T follicular helper cell (primary cell): ENCODE measurements around the gene CD226.
A peak's percentile ranks its signal among the peaks of the same experiment; 100 is the strongest.
"Not testable (repeated sequence)": the region's sequence is repeated elsewhere in the genome, so short reads cannot be mapped to it uniquely, and the experiment has no call there.

Experiments used
- DNase-seq: peaks from one replicate; pipeline ENCODE4 v3.0.0-alpha.2; 2020; ENCODE audit warnings: low read depth

Gene CD226

DNA sequence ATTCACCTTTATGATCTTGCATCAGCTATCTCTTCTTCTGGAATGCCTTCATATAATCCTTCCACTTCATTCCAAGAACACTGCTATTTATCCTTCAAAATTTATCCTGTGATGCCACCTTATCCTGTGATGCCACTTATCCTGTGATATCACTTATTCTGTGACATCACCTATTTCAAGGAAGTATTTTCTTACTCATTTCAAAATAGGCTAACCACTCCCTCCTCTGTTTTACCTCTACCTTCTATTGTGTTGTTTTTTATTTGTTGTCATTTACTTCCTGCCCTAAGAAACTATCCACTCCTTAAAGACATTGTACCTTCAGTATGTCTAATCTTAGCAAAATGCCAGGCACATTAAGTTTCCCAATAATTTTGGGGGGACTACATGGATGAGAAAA lies 38.8 kb downstream of the CD226 start:
- no peak for DNase-seq

DNA sequence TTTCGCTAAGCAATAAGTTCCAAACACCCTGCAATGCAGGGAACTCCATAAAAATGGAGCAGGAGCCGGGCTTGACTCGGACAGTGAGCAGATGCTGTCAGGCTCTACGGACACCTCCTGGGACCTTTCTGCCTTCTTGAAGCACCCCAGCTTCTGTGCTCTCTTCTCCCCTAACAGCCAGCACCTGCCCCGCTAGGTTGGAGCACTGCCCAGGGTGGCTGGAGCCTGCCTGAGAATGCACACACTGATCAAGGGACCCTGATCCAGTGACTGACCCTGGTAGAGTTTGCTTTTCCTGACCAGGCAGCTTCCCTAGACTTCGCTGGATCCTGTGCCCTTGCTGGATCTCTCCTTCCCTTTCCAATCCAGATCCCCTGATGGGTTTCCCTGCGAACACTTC lies 40.9 kb downstream of the CD226 start:
- DNase-seq: no peak

DNA sequence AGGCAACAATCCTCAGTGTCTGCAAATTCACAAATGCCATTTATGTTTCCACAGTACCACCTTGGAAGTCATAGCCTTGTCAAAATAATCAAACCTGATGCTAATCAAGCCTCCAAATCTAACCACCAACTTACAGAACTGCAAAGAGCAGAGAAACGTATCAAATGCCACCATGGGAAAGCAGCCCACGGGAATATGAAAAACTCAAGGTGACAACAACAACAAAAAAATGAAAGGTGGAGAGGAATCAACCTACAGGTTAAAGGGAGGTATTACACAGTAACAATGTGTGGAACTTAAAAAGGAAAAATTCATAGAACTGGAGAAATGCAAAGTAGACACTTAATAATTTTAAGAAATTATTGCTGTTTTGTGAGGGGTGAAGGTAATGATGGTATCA lies 46.7 kb downstream of the CD226 start:
- DNase-seq: no peak

DNA sequence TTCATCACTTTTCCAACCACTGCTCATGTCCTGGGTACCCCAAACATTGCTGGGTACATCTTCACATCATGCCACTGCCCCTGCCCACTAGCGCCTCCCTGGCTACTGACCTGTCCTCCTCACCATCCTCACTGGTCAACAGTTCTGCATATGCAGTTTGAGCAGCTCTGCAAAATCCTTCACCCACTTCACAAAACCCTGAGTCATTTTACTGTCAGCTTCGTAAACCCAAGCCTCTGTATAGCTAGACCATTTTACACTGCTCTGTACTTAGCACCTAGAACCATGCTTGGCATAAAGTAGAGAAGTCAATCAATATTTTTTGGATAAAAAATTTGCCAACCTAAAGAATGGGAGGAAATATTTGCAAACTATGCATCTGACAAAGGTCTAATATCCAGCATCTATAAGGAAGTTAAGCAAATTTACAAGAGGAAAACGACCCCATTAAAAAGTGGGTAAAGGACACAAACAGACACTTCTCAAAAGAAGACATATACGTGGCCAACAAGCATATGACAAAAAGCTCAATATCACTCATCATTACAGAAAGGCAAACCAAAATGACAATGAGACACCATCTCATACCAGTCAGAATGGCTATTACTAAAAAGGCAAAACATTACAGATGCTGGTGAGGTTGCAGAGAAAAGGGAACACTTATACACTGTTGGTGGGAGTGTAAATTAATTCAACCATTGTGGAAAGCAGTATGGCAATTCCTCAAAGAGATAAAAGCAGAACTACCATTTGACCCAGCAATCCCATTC lies 48.3 kb downstream of the CD226 start:
- DNase-seq: not testable (repeated sequence)

DNA sequence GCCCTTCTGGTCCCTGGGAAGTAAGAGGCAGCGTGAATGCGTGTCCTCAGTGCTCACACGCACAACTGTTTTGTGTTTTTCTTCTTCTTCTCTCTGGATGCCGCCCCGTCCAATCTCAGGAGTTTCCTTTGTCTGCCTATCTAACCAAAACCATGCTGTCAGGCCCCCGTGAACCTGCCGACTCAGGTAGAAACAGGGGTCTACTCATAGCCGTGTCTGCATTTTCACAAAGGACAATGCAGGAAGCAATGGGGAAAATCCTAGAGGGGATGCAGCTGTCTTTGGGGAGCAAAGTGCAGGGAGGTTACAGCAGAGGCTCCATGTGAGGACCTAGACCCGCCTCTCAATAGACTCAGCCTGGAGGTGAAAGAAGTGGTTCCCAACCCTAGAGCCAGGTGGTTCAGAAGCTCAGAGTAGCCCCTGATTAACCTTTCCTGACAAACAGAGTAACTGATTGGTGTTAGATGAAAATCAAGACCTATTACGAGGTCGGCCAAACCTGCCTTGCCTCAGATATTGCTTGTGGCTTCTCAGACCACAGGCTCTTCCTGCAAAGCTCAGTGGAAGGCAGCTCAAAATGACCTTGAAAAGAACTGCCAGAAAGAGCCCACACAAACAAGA lies 49.3 kb downstream of the CD226 start:
- DNase-seq: no peak

DNA sequence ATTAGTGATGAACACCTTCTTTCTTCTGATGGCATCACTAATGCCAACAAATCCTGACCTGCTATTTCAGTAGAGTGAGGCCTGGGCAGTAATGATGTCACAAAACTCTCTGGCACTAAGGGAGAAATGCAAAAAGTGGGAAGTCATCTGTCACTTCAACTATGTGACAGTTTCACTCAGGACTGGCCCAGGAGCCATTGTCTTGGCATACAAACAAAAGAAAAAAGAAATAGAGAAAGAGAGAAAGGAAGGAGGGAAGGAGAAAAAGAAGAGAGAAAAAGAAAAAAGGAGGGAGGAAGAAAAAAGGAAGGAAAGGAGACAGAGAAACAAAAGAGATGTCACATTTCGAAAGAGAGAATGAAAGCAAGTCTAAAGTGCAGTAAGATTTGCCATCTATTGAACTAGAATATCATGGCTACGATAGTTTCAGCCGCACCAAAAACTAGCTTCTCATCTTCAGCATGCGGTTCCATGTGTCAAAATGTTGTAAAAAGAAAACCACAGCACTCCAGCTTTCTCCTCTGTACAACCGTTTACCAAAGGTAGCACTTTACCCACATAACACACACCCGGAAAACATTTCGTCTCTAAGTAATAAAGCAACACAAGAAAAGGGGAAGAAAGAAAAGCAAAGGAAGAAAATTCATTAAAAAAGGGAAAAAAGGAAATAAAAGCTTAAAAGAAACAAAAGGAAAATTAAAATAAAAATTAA lies 50.1 kb downstream of the CD226 start:
- DNase-seq: no peak

DNA sequence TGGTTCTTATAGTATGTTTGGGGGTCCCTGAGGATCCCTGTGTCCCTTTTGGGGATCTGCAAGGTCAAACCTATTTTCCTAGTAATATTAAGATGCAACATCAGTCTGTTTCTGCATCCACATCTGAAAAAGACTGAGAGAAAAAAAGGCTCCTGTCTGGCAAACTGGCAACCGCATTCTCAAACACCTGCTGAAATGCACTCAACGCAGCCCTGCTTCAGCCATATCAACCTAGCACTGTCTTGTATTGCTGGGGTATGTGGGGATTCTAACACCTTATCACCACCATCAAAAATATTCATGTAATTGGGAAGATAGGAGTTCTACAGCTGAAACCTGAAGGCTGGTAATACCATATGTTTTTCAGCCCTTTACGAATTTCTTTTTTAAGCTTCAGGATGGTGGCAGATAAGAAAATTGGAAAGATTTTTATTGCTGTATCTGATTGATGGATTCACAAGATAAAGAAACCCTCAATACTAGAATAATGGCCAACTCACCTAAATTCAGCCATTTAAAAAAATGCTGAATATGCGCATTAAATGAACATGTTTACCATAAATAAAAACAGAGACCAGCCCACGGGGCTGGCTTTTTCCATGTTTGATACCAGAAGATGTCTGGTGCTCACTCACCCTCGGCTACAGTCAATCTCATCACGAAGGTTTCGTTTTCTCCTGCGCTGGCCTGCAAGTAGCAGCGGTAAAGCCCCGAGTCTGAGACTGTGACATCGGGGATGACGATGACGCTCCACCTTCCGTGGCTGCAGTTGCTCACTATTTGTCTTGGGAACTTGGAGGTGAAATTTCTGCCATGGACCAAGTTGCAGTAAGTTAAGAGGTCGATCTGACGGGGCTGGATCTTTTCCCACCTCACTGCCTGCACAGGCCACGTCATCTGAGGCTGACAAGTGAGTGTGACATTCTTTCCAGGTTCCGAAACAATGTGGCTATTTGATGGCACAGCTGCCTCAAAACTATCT lies 52.3 kb downstream of the CD226 start:
- DNase-seq: no peak

DNA sequence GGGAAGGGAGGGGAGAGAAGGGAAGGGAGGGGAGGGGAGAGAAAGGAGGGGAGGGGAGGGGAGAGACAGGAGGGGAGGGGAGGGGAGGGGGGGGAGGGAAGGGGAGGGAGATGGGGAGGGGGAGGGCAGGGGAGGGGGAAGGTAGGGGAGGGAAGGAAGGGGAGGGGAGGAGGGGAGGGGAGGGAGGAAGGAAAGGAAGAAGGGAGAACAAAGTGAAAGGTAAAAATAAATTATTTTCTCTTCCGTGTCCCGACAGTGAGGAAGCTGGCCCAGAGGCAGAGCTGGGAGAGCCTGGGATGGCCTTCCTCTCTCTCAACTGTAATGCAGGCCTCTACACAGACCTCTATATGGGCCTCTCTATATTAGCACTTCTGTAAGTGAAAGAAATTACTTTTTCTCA lies 53.2 kb downstream of the CD226 start:
- DNase-seq: no peak

DNA sequence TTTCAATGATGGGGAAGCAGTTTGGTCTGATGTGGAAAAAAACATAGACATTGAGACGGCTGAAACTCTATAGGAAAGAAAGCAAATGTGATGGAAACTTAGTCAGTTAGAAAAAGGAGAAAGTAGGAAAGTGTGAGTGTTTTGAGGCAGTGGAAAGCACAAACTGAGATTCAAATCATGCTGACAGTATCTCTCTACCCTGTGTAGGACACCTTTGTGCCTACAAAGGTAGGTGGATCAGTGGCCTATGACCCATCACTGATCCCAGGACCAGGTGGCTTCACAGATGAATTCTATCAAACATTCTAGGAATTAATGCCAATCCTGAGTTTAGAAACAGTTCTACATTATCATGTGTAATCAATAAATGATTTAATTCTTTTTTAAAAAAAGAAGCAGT lies 57.1 kb downstream of the CD226 start:
- no peak for DNase-seq

DNA sequence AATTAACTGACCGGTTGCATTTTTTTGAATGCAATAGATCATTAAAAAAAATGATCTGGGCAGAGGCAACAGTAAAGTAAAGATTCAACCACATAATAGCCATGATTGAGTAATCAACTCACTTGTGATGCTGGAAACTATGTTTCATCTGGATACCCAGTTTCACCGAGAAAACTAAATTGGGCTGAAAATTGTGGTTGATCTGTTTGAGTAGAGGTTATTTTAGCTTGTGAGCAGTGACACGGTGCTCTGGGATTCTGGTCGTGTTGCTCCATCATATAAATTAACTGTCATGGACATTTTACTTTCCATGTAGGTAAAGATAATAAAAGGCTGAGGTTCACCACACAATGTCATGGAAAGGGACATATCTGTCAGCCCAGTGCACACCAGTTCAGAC lies 58.7 kb downstream of the CD226 start:
- DNase-seq: no peak

DNA sequence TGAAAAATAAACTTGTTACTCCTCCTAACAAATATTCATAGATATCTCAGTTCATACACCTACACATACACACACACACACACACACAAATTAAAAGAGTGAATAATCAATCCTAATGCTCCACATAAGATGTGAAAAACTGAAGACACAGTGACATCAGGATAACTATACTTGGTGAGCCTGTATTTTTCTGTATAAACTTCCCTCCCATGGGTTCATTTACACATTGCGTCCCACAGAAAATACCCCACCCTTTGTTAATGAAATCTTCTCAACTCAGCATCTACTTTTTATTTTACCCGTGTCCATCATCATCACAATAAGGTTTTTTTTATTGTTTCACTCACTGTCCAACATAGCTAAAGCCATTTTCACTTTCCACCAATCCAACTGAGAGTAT lies 60.4 kb downstream of the CD226 start:
- no peak for DNase-seq

DNA sequence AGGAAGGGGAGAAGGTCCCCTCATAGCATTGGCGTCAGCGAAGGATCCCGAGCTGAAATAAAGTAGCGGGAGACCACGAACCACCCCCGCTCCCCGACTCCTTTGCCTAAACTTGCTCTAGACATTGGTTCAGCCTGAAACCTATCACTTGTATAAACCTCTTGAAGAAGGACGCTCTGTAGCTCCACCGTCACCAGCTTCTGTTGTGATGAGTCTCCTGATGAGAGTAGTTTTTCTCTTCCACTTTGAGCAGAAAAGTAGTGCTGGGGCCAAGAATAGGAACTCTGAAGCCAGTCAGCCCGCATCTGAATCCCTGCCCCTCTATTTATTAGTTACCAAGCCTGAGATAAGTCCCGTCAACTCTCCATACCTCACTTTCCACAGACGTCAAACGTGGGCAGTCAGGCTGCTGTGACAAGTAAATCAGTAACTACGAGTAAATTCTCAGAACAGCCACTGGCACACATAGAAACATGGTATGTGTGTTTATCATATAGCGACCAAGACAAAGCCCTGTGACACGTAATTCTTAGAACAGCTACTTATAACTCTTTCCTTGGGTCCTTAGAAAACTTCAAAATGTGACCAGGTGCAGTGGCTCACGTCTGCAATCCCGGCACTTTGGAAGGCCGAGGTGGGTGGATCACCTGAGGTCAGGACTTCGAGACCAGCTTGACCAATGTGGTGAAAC lies 61.7 kb downstream of the CD226 start:
- peak; percentile 5 for DNase-seq

DNA sequence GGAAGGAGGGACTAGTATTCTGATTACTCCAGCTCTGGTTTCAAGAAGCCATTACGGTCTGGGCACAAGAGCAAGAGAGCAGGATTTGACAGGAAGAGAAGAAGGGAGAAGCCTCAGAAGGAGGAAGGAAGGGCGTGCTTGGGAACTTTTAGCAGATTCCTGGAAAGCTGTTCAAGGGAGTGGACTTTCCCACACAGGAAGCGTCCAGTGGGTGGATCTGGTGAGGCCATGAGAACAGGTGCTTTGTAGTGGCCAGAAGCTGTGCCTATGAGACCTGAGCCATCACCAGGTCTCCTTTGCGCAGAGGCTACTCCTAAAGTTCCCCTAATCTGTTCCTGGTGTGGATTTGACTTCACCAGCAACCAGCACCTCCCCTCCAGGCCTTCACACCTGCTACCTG lies 62.3 kb downstream of the CD226 start:
- DNase-seq: no peak

DNA sequence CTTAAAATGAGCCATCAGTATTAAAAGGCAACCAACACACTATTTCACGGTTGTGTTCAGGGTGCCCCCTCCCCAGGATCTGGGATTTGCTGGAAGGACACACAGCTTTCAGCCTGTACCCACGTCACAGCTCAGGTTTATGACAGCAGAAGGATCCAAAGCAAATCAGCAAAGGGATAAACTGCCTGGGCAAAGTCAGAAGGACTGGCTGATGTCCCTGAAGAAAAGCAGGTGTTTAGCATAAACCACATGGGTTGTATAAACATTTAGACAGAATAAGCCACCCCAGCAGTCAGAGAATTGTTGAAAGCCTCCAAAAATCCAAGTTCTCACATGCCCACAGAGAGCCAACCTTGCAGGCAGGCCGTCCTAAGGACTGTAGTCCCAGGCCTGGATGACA lies 63.9 kb downstream of the CD226 start:
- no peak for DNase-seq

DNA sequence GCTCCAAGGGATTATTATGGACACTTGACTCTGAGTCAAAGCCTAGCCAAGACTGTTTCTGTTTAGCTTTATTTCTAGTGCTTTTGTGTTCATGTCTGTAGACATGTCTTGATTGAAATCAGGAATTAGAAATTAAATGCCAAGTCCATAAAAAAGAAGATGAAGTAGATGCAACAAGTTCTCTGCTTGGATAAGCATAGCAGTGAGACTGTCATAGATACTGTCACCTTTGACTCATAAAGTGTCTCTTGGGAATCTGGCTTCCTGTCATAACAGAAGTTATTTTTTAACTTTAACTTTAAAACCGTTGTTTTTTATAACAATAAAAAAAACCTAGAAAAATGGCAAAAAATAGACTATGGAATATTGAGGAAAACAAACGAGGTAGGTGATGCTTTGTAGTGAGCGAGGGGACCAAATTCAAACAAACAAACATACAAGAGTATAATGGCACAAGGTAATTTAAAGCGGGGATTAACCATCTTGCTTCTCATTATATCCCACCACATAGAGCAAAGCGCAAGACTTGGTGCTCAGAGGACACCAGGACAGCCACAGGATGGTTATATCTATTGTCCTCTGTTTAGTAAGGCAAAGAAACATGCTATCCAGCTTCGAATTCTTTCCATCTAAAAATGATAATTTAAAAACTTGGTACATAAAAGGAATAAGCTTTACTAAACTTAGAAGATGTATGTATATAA lies 64.6 kb downstream of the CD226 start:
- DNase-seq: no peak

DNA sequence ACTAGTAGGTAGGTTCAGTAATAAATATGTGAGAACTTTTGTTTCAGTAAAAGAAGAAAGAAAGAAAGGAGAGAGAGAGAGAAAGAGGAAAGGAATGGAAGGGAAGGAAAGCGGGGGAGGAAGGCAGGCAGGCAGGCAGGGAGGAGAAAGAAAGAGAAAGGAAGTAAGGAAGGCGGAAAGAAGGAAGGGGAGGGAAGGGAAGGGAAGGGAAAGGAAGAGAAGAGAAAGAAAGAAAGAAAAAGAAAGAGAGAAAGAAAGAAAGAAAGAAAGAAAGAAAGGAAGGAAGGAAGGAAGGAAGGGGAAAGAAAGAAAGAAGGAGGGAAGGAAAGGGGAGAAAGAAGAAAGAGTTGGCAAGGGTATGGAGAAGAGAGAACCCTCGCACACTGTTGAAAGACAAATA lies 67.6 kb downstream of the CD226 start:
- DNase-seq: no peak

DNA sequence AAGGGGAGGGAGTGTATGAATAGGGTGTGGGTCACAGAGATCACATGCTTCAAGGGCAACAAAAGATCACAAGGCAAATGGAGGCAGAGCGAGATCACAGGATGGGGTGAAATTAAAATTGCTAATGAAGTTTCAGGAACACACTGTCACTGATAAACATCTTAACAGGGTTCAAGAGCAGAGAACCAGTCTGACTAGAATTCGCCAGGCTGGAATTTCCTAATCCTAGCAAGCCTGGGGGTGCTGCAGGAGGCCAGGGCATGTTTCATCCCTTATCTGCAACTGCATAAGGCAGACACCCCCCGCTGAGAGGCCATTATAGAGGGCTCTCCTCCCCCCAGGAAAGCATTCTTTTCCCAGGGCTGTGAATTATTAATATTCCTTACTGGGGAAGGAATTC lies 68.6 kb downstream of the CD226 start:
- DNase-seq: not testable (repeated sequence)

DNA sequence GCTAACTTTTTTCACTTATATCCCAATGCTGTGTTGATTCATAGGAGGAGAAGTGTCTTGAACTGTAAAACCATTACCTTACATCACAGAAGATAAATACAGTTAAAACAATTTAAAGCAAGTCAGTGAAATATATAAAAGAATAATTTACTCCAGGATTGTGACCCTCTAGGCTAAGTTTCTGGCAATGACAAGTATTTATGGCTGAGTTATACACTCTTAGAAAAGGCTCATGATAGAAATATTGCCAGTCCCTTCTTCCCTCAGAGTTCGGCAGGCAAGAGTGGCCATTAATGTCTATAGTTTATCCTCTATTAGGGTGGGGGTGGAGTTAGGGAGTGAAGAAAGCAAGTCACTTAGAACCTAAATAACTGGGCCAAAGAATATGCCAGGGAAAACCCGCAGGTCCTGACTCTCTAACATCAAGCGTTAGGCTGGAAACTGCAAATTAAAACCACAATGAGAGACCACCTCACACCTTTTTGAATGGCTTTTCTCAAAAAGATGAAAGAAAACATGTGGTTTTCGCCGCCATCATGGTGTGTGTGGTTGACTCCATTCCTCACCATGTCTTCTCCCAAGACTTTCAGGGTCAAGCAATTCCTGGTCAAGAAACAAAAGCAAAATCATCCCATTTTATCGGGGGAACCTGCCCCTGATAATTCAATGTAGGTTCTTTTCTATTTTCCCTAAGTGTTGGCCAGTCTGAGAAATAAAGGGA lies 69.3 kb downstream of the CD226 start:
- DNase-seq: no peak

DNA sequence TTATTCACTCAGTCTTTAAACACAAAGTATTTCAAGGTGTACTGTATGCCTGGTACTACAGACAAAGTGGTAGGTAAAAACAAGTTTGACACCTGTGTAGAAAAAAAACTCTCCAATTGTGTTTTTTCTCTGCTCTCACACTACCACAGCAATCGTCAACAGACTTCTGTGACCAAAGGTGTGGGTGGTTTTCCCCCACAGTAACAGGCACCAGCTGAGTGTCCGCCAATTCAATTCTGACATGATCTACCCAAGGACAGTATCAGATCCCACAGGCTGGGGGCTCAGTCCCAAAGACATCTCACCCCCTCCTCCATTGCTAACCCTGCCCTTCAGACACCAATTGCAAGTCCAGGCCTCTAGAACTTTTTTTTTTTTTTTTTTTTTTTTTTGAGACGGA lies 71.2 kb downstream of the CD226 start:
- no peak for DNase-seq

DNA sequence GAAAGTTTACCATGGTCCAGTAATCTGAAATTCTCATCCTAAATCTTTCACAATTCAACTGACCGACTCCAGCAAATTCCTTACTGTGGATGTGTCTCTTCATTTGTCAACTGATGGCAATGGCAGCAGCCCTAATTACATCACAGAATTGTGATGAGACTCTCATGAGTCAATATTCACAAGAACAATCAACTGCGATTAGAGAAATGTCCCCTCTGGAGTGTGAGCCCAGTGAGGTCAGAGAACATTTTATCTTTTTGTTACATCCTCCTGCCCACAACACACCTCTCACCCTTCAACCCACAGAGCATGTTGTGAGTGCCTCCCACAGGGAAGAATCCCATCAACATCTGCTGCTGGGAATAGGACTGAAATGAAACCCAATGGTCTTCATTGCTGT lies 73.6 kb downstream of the CD226 start:
- no peak for DNase-seq
